Nucleus accumbens (tissue), 56 donors: ENCODE data around the gene TMSB15C.
"Not testable (repeated sequence)": the region's sequence is repeated elsewhere in the genome, so short reads cannot be mapped to it uniquely, and the experiment has no call there.

Experiments used
- DNase-seq, 56 donors: peaks; one replicate each; lab custom pipeline; 2025; lab: John Stamatoyannopoulos, UW

The TMSB15C gene

GRCh38 chrX:104075778-104076445, at the start of gene TMSB15C:
TMSB15C (minus strand) TSS chrX:104076236.
- not testable (repeated sequence) for DNase-seq

- no peak for DNase-seq
Measured at GRCh38 chrX:104122829-104123228, 46.8 kb upstream of the TMSB15C start.

- DNase-seq: no peak
Measured at GRCh38 chrX:104118765-104119164, 42.7 kb upstream of the TMSB15C start.

- no peak for DNase-seq
Measured at GRCh38 chrX:104117759-104118158, 41.7 kb upstream of the TMSB15C start.

- DNase-seq: peak in 49 of 56 donors; percentile 1 to 61 (median 26)
Measured at GRCh38 chrX:104113222-104113965, 37.4 kb upstream of the TMSB15C start.

GRCh38 chrX:104112326-104112951, 36.4 kb upstream of the TMSB15C start, which contains the start of gene ZCCHC18:
ZCCHC18 (plus strand) TSS chrX:104112523; CDS start chrX:104114112, 1,589 bp downstream.
- peak in 49 of 56 donors; percentile 0 to 63 (median 30) for DNase-seq

GRCh38 chrX:104110491-104111240, 34.6 kb upstream of the TMSB15C start:
- not testable (repeated sequence) for DNase-seq

GRCh38 chrX:104108955-104109354, 32.9 kb upstream of the TMSB15C start:
- no peak for DNase-seq

- no peak for DNase-seq
Measured at GRCh38 chrX:104105330-104106262, 29.6 kb upstream of the TMSB15C start.

- no peak for DNase-seq
Measured at GRCh38 chrX:104104676-104105075, 28.6 kb upstream of the TMSB15C start.

GRCh38 chrX:104098919-104099318, 22.9 kb upstream of the TMSB15C start:
- no peak for DNase-seq

- peak in 34 of 56 donors; percentile 1 to 64 (median 17) for DNase-seq
Measured at GRCh38 chrX:104098151-104098808, 22.2 kb upstream of the TMSB15C start.

GRCh38 chrX:104085919-104086318, 9.9 kb upstream of the TMSB15C start:
- DNase-seq: no peak

GRCh38 chrX:104085477-104085876, 9.4 kb upstream of the TMSB15C start:
- DNase-seq: no peak

GRCh38 chrX:104084534-104085277, 8.7 kb upstream of the TMSB15C start:
- DNase-seq: no peak

GRCh38 chrX:104084063-104084462, 8.0 kb upstream of the TMSB15C start:
- DNase-seq: no peak

- DNase-seq: not testable (repeated sequence)
Measured at GRCh38 chrX:104077854-104078253, 1.8 kb upstream of the TMSB15C start.

GRCh38 chrX:104062636-104063035, 13.4 kb downstream of the TMSB15C start:
- DNase-seq: not testable (repeated sequence)
